ENCODE results near the gene VPS52. TPM values are rescaled to one million over a fixed set of nuclear protein-coding genes. Genes with fewer than 3 reads are reported as not detected.
A peak's percentile ranks its signal among the peaks of the same experiment; 100 is the strongest.

Gene VPS52
- total and polyA plus RNA-seq, 7 donors = 29.3 to 52.5 (median 35.7) TPM

DNA sequence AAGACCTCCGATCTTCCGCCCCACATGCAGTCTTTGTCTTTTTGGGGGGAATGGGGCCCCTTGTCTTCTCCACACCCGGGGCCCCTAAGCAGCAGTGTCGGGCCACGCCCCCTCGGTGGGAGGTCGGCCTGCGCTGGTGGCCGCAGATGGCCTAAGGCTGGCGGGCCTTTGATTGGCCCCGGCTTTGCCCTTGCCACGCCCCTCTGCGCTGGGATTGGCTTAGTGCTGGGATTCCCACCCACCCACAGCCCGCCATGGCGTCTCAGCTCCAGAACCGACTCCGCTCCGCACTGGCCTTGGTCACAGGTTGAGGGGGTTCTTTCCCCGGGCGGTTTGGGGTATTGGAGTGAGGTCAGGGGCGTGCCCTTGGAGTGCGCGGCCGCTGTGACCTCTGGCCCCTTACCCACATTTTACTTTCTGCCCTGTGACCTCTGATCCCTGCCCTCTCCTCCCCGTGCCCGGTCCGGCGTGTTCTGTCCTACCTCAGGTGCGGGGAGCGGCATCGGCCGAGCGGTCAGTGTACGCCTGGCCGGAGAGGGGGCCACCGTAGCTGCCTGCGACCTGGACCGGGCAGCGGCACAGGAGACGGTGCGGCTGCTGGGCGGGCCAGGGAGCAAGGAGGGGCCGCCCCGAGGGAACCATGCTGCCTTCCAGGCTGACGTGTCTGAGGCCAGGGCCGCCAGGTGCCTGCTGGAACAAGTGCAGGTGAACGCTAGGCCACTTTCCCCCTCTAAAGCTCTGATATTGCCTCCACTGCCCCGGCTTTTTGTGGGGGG is 67.1 kb downstream of the VPS52 start, which contains the start of gene HSD17B8:
Gene HSD17B8 (plus strand): TSS at position 241 of the 776 bp plus-strand sequence. CDS start 14 bp downstream, at position 255.
- TF ChIP-seq, protein P1, sequence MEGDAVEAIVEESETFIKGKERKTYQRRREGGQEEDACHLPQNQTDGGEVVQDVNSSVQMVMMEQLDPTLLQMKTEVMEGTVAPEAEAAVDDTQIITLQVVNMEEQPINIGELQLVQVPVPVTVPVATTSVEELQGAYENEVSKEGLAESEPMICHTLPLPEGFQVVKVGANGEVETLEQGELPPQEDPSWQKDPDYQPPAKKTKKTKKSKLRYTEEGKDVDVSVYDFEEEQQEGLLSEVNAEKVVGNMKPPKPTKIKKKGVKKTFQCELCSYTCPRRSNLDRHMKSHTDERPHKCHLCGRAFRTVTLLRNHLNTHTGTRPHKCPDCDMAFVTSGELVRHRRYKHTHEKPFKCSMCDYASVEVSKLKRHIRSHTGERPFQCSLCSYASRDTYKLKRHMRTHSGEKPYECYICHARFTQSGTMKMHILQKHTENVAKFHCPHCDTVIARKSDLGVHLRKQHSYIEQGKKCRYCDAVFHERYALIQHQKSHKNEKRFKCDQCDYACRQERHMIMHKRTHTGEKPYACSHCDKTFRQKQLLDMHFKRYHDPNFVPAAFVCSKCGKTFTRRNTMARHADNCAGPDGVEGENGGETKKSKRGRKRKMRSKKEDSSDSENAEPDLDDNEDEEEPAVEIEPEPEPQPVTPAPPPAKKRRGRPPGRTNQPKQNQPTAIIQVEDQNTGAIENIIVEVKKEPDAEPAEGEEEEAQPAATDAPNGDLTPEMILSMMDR (IDR thresholded peaks at IDR 0.05) = no peak
- DNase-seq = peak; percentile 96 to 98
- ATAC-seq = peak; percentile 72 to 75 (median 73)
- Histone ChIP-seq H3K4me3 (peak within 1 kb of the TSS; percentile 90), H3K27ac (peak within 1 kb of the TSS; percentile 80), H3K36me3 (ENCODE audit: insufficient read depth in 1 of 2, low read depth in 1 of 2) (peaks cover 6 to 28% of the 10 kb centered on the region in 2 donors), H3K27me3 (ENCODE audit: insufficient read depth in 3 of 3, low read length in 2 of 3) (no peaks in the 10 kb centered on the region), H3K9me3 (no peaks in the 10 kb centered on the region), H3K4me1 (peaks cover 22% of the 10 kb centered on the region)
- WGBS, 3 donors = 1% methylated on average over 38 to 48 of the region's 48 CpGs
- intact Hi-C loops (cut with DNase I) = loop anchor here (5.0 to 10.0 kb wide), 3 partner anchors 43 to 232 kb away; partner anchors contain the start of genes CUTA (in 1 of the 2) and PHF1 (in 1 of the 2)

DNA sequence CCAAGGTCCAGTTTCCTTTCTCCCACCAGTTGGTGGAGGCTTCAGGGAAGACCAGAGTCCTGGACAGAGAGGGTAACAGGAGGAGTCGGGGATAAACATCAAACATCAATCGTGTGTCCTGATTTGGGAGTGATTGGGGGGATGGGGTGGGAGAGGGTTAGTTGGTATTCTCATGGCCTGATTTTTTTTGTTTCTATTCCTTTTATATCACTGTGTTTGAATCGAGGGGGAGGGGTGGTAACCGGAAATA is 67.6 kb downstream of the VPS52 start:
- H3K27ac ChIP-seq = peak overlapping the region; percentile 80
- intact Hi-C loops (cut with DNase I) = loop anchor here (5.0 to 10.0 kb wide), 2 partner anchors 211 to 232 kb away; partner anchors contain the start of genes CUTA (in 1 of the 2) and PHF1 (in 1 of the 2)
- no peak for ATAC-seq
- H3K36me3 ChIP-seq (ENCODE audit: insufficient read depth in 1 of 2, low read depth in 1 of 2) = peaks cover 6 to 25% of the 10 kb centered on the region in 2 donors
- peak overlapping the region; percentile 90 for H3K4me3 ChIP-seq
- TF ChIP-seq, protein P1 (IDR thresholded peaks at IDR 0.05) = no peak
- H3K27me3 ChIP-seq (ENCODE audit: insufficient read depth in 3 of 3, low read length in 2 of 3) = no peaks in the 10 kb centered on the region
- no peak for DNase-seq
- 2 to 8% (median 5%) methylated on average over 4 of the region's 4 CpGs for WGBS, 3 donors
- no peaks in the 10 kb centered on the region for H3K9me3 ChIP-seq
- peaks cover 26% of the 10 kb centered on the region for H3K4me1 ChIP-seq

DNA sequence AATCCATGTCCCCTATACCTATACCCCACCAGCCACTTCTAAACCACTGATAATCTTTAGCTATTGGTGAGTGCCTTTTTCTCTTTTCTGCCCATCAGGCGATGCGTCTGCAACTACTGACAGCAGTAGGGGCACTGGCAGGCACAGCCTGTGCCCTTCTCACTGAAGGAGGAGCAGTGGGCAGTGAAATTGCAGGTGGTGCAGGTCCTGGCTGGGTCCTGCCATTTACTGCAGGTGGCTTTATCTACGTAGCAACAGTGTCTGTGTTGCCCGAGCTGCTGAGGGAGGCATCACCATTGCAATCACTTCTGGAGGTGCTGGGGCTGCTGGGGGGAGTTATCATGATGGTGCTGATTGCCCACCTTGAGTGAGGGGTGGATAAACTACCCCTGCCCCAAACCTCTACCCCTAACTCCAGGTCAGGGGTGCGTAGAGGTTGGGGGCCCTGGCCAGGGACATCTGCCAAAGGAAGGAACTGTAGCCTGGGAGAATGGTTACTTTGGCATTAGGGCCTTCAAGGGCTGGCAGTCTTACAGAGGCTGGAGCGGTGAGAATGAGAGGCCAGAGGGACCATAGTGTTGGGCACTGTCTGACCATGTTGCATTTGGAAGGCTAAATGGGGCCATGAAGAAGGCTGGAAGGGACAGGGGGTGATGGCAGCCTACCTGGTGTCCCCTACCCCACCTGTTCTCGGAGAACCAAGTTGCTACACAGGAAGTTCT is 68.1 kb downstream of the VPS52 start:
- no peaks in the 10 kb centered on the region for H3K27me3 ChIP-seq (ENCODE audit: insufficient read depth in 3 of 3, low read length in 2 of 3)
- WGBS, 3 donors = 84 to 85% (median 85%) methylated on average over 7 of the region's 7 CpGs
- no peaks in the 10 kb centered on the region for H3K9me3 ChIP-seq
- ATAC-seq = no peak
- H3K27ac ChIP-seq = no peak overlapping the region
- H3K4me3 ChIP-seq = peak overlapping the region; percentile 90
- TF ChIP-seq, protein P1 (IDR thresholded peaks at IDR 0.05) = no peak
- DNase-seq = peak in 1 of 2 donors; percentile 40
- peaks cover 26% of the 10 kb centered on the region for H3K4me1 ChIP-seq
- intact Hi-C loops (cut with DNase I) = loop anchor here (5.0 to 10.0 kb wide), 2 partner anchors 211 to 231 kb away; partner anchors contain the start of genes CUTA (in 1 of the 2) and PHF1 (in 1 of the 2)
- H3K36me3 ChIP-seq (ENCODE audit: insufficient read depth in 1 of 2, low read depth in 1 of 2) = peaks cover 6 to 25% of the 10 kb centered on the region in 2 donors

DNA sequence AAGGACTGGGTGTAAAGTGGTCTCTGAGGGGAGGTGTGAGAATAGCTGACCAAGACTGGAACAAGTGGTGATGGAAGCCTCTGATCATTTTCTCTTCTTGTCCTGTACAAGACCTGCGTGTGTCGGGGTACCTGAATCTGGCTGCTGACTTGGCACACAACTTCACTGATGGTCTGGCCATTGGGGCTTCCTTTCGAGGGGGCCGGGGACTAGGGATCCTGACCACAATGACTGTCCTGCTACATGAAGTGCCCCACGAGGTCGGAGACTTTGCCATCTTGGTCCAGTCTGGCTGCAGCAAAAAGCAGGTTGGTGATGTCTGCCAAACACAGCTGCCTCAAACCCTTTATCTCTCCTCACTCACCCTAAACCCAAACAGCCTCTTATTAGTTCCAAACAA is 68.9 kb downstream of the VPS52 start:
- Histone ChIP-seq H3K4me3 (peak overlapping the region; percentile 1), H3K27ac (peak overlapping the region; percentile 92), H3K36me3 (ENCODE audit: insufficient read depth in 1 of 2, low read depth in 1 of 2) (peaks cover 6 to 28% of the 10 kb centered on the region in 2 donors), H3K27me3 (ENCODE audit: insufficient read depth in 3 of 3, low read length in 2 of 3) (no peaks in the 10 kb centered on the region), H3K4me1 (peaks cover 33% of the 10 kb centered on the region), H3K9me3 (no peaks in the 10 kb centered on the region)
- 82 to 92% (median 85%) methylated on average over 6 of the region's 6 CpGs for WGBS, 3 donors
- DNase-seq = peak in 1 of 2 donors; percentile 30
- TF ChIP-seq, protein P1 (IDR thresholded peaks at IDR 0.05) = no peak
- no peak for ATAC-seq
- intact Hi-C loops (cut with DNase I) = loop anchor here (5.0 to 10.0 kb wide), 2 partner anchors 212 to 230 kb away; partner anchors contain the start of genes CUTA (in 1 of the 2) and PHF1 (in 1 of the 2)
